Upper lobe of right lung (tissue), 1 donor: ENCODE measurements around the gene ERC1. TPM values are rescaled to one million over a fixed set of nuclear protein-coding genes. Genes with fewer than 3 reads are reported as not detected.

Experiments
- ATAC-seq: fragments of 200-7000 bp; cut with Tn5 transposase; one replicate; pipeline ENCODE4 v1.9.1; 2020; ENCODE audit warnings: mild to moderate bottlenecking, moderate library complexity
- DNase-seq: peaks from one replicate; pipeline ENCODE4 v3.0.0-alpha.2; 2020
- H3K27ac ChIP-seq: fragments of 200-600 bp; one replicate; pipeline ENCODE4 v1.8.0; 2022
- H3K27me3 ChIP-seq: fragments of 200-600 bp; one replicate; pipeline ENCODE4 v1.8.0; 2022; ENCODE audit warnings: mild to moderate bottlenecking
- H3K36me3 ChIP-seq: fragments of 200-600 bp; one replicate; pipeline ENCODE4 v1.8.0; 2022
- H3K4me1 ChIP-seq: fragments of 200-600 bp; one replicate; pipeline ENCODE4 v1.8.0; 2022
- H3K4me3 ChIP-seq: fragments of 200-600 bp; one replicate; pipeline ENCODE4 v1.8.0; 2022; ENCODE audit warnings: mild to moderate bottlenecking
- H3K9me3 ChIP-seq: fragments of 200-600 bp; one replicate; pipeline ENCODE4 v1.8.0; 2022
- intact Hi-C: fragments of 100-400 bp; cut with DNase I; formaldehyde crosslinking; loops from one replicate; pipeline ENCODE4 v1.11.0; 2022
- total RNA-seq: library from RNA; stranded (reverse); fragmentation: NEBNext Ultra II Directional; extraction: Animal tissue kit (Norgen Biotek cat#: 25700); gene quantifications from one replicate; pipeline ENCODE4 v1.2.1, GENCODE V29; 2021
- TF ChIP-seq, protein P1 (sequence below): fragments of 200-600 bp; IDR thresholded peaks from one replicate; pipeline ENCODE4 v1.8.0; 2022; ENCODE audit warnings: antibody characterized with exemption
- donor health status: DM: no; HTN: yes; CAD: no; lungs with severe emphysema.

Gene ERC1
- total RNA-seq, 1 donor from 2014 or later = 54.3 TPM

DNA sequence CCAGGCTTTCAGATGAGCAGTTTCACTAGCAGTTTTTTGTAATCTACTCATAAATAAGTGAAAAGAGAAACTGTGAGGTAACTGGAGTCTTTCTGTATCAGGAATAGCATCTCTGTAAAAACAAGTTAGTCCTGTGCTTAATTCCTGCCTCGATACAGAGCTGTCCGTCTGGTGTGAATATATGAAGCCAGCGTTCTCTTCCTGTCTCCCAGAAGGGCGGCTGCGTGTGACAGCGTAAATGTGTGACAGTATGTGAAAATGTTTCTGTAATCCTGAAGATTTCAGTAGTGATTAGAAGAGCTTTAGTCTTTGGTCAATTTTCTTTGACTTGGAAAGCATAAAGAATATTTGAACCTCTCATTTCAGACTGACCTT is 453.1 kb downstream of the ERC1 start:
- Histone ChIP-seq H3K27me3 (no peaks in the 10 kb centered on the region), H3K4me3 (no peak overlapping the region), H3K4me1 (no peaks in the 10 kb centered on the region), H3K9me3 (no peaks in the 10 kb centered on the region), H3K27ac (no peak overlapping the region), H3K36me3 (peaks cover 12% of the 10 kb centered on the region)
- intact Hi-C loops = no loop called here
- DNase-seq (no peak), ATAC-seq (no peak)
- TF ChIP-seq, protein P1, sequence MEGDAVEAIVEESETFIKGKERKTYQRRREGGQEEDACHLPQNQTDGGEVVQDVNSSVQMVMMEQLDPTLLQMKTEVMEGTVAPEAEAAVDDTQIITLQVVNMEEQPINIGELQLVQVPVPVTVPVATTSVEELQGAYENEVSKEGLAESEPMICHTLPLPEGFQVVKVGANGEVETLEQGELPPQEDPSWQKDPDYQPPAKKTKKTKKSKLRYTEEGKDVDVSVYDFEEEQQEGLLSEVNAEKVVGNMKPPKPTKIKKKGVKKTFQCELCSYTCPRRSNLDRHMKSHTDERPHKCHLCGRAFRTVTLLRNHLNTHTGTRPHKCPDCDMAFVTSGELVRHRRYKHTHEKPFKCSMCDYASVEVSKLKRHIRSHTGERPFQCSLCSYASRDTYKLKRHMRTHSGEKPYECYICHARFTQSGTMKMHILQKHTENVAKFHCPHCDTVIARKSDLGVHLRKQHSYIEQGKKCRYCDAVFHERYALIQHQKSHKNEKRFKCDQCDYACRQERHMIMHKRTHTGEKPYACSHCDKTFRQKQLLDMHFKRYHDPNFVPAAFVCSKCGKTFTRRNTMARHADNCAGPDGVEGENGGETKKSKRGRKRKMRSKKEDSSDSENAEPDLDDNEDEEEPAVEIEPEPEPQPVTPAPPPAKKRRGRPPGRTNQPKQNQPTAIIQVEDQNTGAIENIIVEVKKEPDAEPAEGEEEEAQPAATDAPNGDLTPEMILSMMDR = no peak

DNA sequence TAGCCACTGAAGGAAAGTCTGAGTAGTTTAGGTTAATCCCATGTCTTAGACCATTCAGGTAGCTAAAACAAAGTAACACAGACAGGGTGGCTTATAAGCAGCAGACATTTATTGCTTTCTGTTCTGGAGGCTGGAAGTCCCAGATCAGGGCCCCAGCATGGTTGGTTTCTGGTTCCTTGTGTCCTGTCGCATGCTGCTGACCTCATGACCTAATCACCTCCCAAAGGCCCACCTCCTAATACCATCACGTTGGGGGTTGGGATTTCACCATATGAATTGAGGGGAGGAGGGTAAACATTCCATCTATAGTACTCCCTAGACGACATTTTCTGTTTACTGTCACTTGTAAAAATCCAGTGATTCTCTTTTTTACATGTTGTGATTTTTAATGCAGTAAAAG is 454.8 kb downstream of the ERC1 start:
- TF ChIP-seq, protein P1 = no peak
- H3K36me3 ChIP-seq = peaks cover 12% of the 10 kb centered on the region
- ATAC-seq (no peak), DNase-seq (no peak)
- H3K27me3 ChIP-seq = no peaks in the 10 kb centered on the region
- H3K9me3 ChIP-seq = no peaks in the 10 kb centered on the region
- H3K4me3 ChIP-seq = no peak overlapping the region
- H3K4me1 ChIP-seq = no peaks in the 10 kb centered on the region
- intact Hi-C loops = no loop called here
- H3K27ac ChIP-seq = no peak overlapping the region

DNA sequence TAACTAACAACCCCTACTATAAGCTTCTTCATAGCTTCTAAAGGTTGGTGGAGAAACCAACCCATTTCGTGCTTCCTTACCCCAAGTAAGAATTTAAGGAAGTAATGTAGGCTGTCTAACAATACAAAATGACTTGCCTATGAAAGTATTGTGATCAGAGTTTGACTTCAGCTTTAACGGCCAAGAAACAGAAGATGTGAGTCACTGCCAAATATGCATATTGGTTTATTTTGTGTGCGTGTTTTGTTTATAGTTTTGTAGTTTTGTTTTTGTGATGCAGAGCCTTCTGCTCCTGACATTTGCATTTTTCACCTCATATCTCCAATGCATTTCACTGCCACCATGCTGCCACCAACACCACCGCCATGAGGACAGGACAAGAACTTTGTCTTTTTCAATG is 457.3 kb downstream of the ERC1 start:
- DNase-seq (no peak), ATAC-seq (no peak)
- Histone ChIP-seq H3K4me1 (no peaks in the 10 kb centered on the region), H3K36me3 (peaks cover 12% of the 10 kb centered on the region), H3K9me3 (no peaks in the 10 kb centered on the region), H3K27ac (no peak overlapping the region), H3K27me3 (no peaks in the 10 kb centered on the region), H3K4me3 (no peak overlapping the region)
- TF ChIP-seq, protein P1 = no peak
- intact Hi-C loops = no loop called here

DNA sequence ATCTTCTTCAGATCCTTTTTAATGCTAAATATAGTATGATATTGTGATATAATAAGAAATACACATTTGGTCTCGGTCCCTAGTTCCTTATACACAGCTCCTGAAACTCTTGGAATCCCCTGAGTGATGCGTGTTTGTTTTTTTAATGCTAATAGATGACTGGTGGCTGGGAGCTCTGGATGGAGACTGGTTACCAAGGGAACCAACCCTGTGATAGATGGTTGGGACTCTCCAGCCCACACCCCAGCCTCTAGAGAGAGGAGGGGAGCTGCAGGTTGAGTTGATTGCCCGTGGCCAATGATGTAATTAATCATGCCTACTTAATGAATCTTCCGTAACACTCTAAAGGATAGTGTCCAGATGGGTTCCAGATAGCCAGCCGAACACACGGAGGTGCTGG is 462.8 kb downstream of the ERC1 start:
- no peaks in the 10 kb centered on the region for H3K27me3 ChIP-seq
- no peak overlapping the region for H3K4me3 ChIP-seq
- H3K9me3 ChIP-seq = no peaks in the 10 kb centered on the region
- no peaks in the 10 kb centered on the region for H3K4me1 ChIP-seq
- H3K27ac ChIP-seq = no peak overlapping the region
- intact Hi-C loops = no loop called here
- ATAC-seq = no peak
- TF ChIP-seq, protein P1 = no peak
- no peak for DNase-seq
- H3K36me3 ChIP-seq = no peaks in the 10 kb centered on the region

DNA sequence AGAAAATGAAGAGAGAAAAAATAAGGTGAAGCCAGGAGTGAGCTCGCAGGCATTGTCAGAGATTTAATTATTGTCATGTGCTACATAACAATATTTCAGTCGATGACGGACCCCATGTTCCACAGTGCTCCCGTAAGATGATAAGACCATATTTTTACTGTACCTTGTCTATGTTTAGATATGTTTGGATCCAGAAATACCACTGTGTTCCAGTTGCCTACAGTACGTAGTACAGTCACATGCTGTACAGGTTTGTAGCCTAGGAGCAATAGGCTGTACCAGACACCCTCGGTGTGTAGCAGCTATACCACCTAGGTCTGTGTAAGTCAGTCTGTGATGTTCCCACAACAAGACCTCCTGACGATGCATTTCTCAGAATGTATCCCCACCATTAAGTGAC is 465.9 kb downstream of the ERC1 start:
- no peak for ATAC-seq
- TF ChIP-seq, protein P1 = no peak
- no peaks in the 10 kb centered on the region for H3K4me1 ChIP-seq
- no peak for DNase-seq
- intact Hi-C loops = no loop called here
- no peak overlapping the region for H3K27ac ChIP-seq
- H3K27me3 ChIP-seq = no peaks in the 10 kb centered on the region
- no peak overlapping the region for H3K4me3 ChIP-seq
- H3K9me3 ChIP-seq = no peaks in the 10 kb centered on the region
- H3K36me3 ChIP-seq = no peaks in the 10 kb centered on the region

DNA sequence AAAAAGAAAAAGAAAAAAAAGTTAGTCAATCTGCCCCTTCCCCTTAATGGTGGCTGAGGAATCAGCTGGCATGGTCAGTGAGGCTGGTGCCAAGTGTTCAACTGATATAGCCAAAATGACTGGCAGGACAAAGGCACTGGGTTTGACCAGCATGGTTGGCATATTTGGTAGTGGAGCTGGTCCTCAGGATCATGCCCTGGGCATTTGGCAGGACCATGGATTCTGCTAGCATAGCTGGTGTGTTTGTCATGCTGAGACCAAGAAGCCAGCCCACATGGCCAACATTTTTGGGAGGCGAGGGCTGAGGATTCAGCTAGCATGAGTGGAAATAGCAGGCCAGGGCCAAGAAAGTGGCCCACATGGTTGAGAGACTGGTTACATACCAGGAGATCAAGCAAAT is 466.9 kb downstream of the ERC1 start:
- no peaks in the 10 kb centered on the region for H3K36me3 ChIP-seq
- no peak overlapping the region for H3K4me3 ChIP-seq
- H3K4me1 ChIP-seq = no peaks in the 10 kb centered on the region
- TF ChIP-seq, protein P1 = no peak
- H3K27ac ChIP-seq = no peak overlapping the region
- ATAC-seq (no peak), DNase-seq (no peak)
- no peaks in the 10 kb centered on the region for H3K9me3 ChIP-seq
- intact Hi-C loops = no loop called here
- no peaks in the 10 kb centered on the region for H3K27me3 ChIP-seq
